ENCODE measurements around the gene GREB1.

The GREB1 gene

DNA sequence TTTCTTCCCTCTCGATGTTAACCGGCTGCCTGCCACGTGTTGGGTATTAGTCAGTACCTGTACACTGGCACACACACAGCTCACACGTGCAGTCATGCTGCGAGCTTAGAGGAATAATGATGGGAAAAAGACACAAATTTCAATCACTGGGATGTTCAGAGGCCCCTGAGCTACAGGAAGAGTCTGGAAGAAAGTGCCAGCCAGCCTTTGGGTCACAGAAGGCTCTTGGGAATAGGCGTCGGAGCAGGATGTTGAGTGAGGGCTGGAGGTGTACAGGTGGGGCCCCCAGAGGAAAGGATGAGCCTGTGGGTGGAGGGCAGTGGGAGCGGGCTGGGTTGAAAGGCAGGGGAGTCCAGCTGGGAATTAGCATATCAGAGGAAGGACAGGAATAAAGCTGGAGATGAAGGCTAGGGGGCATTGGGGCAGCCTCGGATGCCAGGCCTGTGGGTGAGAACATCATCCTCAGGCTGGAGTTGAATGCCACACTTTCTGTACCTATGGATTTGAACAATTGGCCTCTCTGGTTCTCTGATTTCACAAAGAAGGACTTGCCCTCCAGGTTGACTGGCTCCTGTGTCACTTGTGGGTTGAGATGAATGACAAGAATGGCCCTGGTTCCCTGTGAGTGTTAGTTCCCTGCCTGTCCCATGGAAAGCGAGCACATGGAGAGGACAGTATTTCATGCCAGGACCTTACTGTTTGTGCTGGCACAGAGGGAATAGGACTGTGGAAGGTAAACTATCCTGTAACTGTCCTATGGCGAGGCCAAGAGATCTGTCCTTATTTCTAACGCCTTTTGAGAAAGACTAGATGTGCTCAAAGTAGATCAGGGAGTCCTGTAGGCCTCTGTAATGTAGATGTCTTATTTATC lies 40.6 kb downstream of the GREB1 start:
- Histone ChIP-seq H3K36me3 (ENCODE audit: insufficient read depth) (no peaks in the 10 kb centered on the region), H3K27me3 (ENCODE audit: insufficient read depth, low read depth) (no peaks in the 10 kb centered on the region), H3K4me1 (ENCODE audit: low read depth, poor library complexity, severe bottlenecking) (peaks cover 14% of the 10 kb centered on the region), H2AFZ (ENCODE audit: low read depth) (no peak overlapping the region), H3K4me2 (no peak overlapping the region), H4K20me1 (ENCODE audit: insufficient read depth) (no peaks in the 10 kb centered on the region), H3K27ac (no peak overlapping the region), H3K4me3 (IDR thresholded peaks at IDR 0.05; ENCODE audit: insufficient read depth, low read depth, low read length) (no peak overlapping the region), H3K79me2 (ENCODE audit: insufficient read depth, low read depth) (no peaks in the 10 kb centered on the region), H3K9ac (no peak overlapping the region)
- no peak for TF ChIP-seq CTCF (conservative IDR thresholded peaks at IDR 0.05; ENCODE audit: low read depth, low read length)

- TF ChIP-seq CTCF (conservative IDR thresholded peaks at IDR 0.05; ENCODE audit: low read depth, low read length) = no peak
- H3K79me2 ChIP-seq (ENCODE audit: insufficient read depth, low read depth) = no peaks in the 10 kb centered on the region
- H4K20me1 ChIP-seq (ENCODE audit: insufficient read depth) = no peaks in the 10 kb centered on the region
- no peak overlapping the region for H3K4me2 ChIP-seq
- H3K4me1 ChIP-seq (ENCODE audit: low read depth, poor library complexity, severe bottlenecking) = peaks cover 14% of the 10 kb centered on the region
- H3K27ac ChIP-seq = no peak overlapping the region
- H2AFZ ChIP-seq (ENCODE audit: low read depth) = no peak overlapping the region
- H3K4me3 ChIP-seq (IDR thresholded peaks at IDR 0.05; ENCODE audit: insufficient read depth, low read depth, low read length) = no peak overlapping the region
- no peaks in the 10 kb centered on the region for H3K36me3 ChIP-seq (ENCODE audit: insufficient read depth)
- no peaks in the 10 kb centered on the region for H3K27me3 ChIP-seq (ENCODE audit: insufficient read depth, low read depth)
- H3K9ac ChIP-seq = no peak overlapping the region
These were observed 42.6 kb downstream of the GREB1 start for GRCh38 chr2:11576398-11576797.

GRCh38 chr2:11577101-11577883 lies 43.4 kb downstream of the GREB1 start:
- no peaks in the 10 kb centered on the region for H3K36me3 ChIP-seq (ENCODE audit: insufficient read depth)
- no peak for TF ChIP-seq CTCF (conservative IDR thresholded peaks at IDR 0.05; ENCODE audit: low read depth, low read length)
- no peak overlapping the region for H2AFZ ChIP-seq (ENCODE audit: low read depth)
- no peak overlapping the region for H3K27ac ChIP-seq
- H3K9ac ChIP-seq = no peak overlapping the region
- H4K20me1 ChIP-seq (ENCODE audit: insufficient read depth) = no peaks in the 10 kb centered on the region
- H3K79me2 ChIP-seq (ENCODE audit: insufficient read depth, low read depth) = no peaks in the 10 kb centered on the region
- H3K4me1 ChIP-seq (ENCODE audit: low read depth, poor library complexity, severe bottlenecking) = peaks cover 15% of the 10 kb centered on the region
- no peak overlapping the region for H3K4me3 ChIP-seq (IDR thresholded peaks at IDR 0.05; ENCODE audit: insufficient read depth, low read depth, low read length)
- H3K27me3 ChIP-seq (ENCODE audit: insufficient read depth, low read depth) = no peaks in the 10 kb centered on the region
- H3K4me2 ChIP-seq = no peak overlapping the region

DNA sequence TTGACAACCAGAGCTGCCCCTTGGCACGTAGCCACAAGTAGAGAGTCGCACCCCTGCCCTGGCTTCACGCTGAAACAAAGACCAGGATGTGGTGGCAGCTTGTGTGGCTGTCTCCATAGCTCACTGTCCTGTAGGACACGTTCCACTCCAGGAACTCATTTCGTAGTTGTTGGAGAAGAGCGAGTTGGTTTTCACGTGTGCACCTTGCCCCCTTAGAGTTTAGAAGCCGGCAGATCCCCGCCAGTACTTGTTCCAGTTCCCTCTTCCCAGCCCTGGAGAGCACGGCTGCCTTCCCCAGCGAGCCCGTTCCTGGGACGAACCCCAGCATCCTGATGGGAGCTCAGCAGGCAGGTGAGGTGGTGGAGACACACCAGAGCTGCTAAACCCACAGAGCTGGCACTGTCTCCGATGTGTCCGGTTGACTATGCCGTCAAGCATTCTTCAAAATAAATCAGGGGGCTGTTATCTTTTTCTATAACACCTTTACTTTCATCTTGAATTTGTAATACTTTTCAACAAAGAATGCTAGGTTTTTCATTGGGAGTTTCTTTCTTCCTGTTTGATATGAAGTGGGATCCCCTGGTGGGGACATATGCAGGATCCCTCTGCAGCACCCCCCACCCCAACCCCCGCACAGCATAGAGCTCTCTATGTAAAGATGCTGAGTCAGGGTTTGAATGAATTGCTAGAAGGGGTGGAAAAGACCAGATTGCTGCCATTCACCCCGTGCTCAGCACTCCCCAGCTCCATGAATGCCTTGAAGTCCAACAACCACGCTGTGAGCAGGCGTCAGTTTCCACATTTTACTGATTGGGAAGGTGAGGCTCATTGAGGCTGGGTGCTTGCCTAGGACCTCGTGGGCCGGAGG lies 44.5 kb downstream of the GREB1 start:
- no peak overlapping the region for H3K4me3 ChIP-seq (IDR thresholded peaks at IDR 0.05; ENCODE audit: insufficient read depth, low read depth, low read length)
- H3K79me2 ChIP-seq (ENCODE audit: insufficient read depth, low read depth) = no peaks in the 10 kb centered on the region
- no peak overlapping the region for H3K27ac ChIP-seq
- H3K36me3 ChIP-seq (ENCODE audit: insufficient read depth) = no peaks in the 10 kb centered on the region
- H3K4me2 ChIP-seq = no peak overlapping the region
- no peak overlapping the region for H3K9ac ChIP-seq
- no peaks in the 10 kb centered on the region for H4K20me1 ChIP-seq (ENCODE audit: insufficient read depth)
- no peaks in the 10 kb centered on the region for H3K27me3 ChIP-seq (ENCODE audit: insufficient read depth, low read depth)
- no peak for TF ChIP-seq CTCF (conservative IDR thresholded peaks at IDR 0.05; ENCODE audit: low read depth, low read length)
- peaks cover 23% of the 10 kb centered on the region for H3K4me1 ChIP-seq (ENCODE audit: low read depth, poor library complexity, severe bottlenecking)
- no peak overlapping the region for H2AFZ ChIP-seq (ENCODE audit: low read depth)

Measured in KMS-11 (cell line).